Tibial nerve (tissue), 4 donors: ENCODE results near the gene GBX1. TPM values are rescaled to one million over a fixed set of nuclear protein-coding genes. Genes with fewer than 3 reads are reported as not detected.

ENCODE experiments used
- DNase-seq, 2 donors: peaks; one replicate each; pipeline ENCODE4 v3.0.0-alpha.2; 2019; ENCODE audit warnings: low spot score in 2 of 2
- H3K27ac ChIP-seq, 4 donors: fragments of 200-600 bp; sonication (generic) in 3 of 4; one replicate each; pipeline ENCODE4 v1.5.1; 2017 to 2019; ENCODE audit warnings: mild to moderate bottlenecking in 1 of 4
- H3K27me3 ChIP-seq, 2 donors: fragments of 200-600 bp; sonication (generic) in 1 of 2; one replicate each; pipeline versions ENCODE4 v1.5.1 to v1.6.0; 2017 to 2019
- H3K36me3 ChIP-seq, 3 donors: fragments of 200-600 bp; sonication (generic); one replicate each; pipeline ENCODE4 v1.5.1; 2018 to 2019
- H3K4me1 ChIP-seq, 4 donors: fragments of 200-600 bp; sonication (generic) in 3 of 4; one replicate each; pipeline ENCODE4 v1.5.1; 2017 to 2019
- H3K4me3 ChIP-seq, 4 donors: fragments of 200-600 bp; sonication (generic) in 3 of 4; one replicate each; pipeline ENCODE4 v1.5.1; 2017 to 2019; ENCODE audit warnings: mild to moderate bottlenecking in 1 of 4, moderate library complexity in 1 of 4
- H3K9me3 ChIP-seq, 4 donors: fragments of 200-600 bp; sonication (generic) in 3 of 4; one replicate each; pipeline ENCODE4 v1.5.1; 2017 to 2019
- EP300 ChIP-seq, 2 donors: sonication (generic); formaldehyde crosslinking; IDR thresholded peaks; one replicate each; pipeline ENCODE4 v1.6.1; 2017; ENCODE audit warnings: antibody characterized with exemption in 2 of 2, mild to moderate bottlenecking in 1 of 2
- POLR2A ChIP-seq, 2 donors: fragments of 450-650 bp; IDR thresholded peaks; one replicate each; pipeline ENCODE4 v1.6.1; 2017; ENCODE audit warnings: antibody characterized with exemption in 2 of 2, mild to moderate bottlenecking in 2 of 2, moderate library complexity in 2 of 2
- WGBS, 2 donors: methylation state at CpG; one replicate each; pipeline ENCODE4 v1.1.5; 2018; 5-methylcytosine and 5-hydroxymethylcytosine counted together
- total RNA-seq, 4 donors: library from RNA; depleted of rRNA; stranded (reverse); fragments of >200 nt; gene quantifications; one replicate each; pipeline ENCODE4 v1.1.0, GENCODE V29; 2016
- TF ChIP-seq, protein P1 (sequence below), 5 experiments: fragments of 200-600 bp in 3 of 5; fragments of 450-650 bp in 2 of 5; sonication (generic) in 3 of 5; IDR thresholded peaks; one replicate each; pipeline ENCODE4 v1.5.1; 2016 to 2019; ENCODE audit warnings: antibody characterized with exemption in 5 of 5, mild to moderate bottlenecking in 3 of 5, moderate library complexity in 2 of 5

GBX1 gene
- total RNA-seq, 4 donors from 2014 or later: not detected

DNA sequence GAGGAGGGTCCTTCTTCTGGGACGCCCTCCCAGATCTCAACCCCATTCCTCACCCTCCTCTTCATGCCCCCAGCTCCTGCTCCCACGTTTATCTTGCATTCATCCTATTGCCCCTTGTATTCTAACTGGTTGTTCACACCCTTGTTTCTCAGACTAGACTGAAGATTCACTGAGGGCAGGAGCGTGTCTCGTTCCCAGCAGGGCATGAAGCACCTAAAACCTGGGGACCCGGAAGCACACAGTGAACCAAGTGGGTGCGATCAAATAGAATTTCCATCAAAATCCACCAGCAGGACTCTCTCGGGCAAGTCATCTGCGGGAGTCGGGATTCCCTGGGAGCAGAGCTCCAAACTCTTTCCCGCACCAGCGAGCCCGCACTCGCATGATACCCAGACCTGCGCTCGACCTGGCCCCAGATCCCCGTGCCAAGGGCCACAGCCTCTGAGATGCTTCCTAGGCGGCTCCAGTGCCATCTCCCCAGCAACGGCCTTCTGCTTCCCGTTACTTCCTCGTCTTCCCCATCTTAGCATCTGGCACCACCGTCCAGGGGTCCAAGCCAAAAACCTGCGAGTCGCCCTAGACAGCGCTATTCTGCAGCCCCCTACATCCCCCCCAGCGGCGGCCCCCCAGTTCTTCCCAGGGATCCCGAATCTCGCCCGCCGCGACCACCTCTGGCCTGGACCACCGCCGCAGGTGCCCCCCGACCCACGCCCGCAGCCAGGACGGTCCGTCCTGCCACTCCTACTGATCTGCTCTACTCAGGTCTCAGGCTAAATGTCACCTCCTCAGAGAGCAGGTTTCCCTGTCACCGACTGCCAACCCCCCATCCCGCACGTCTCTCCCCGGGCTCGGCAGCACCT, 6.1 kb upstream of the GBX1 start:
- TF ChIP-seq POLR2A (IDR thresholded peaks at IDR 0.05) (no peak), EP300 (IDR thresholded peaks at IDR 0.05) (no peak)
- TF ChIP-seq, protein P1, sequence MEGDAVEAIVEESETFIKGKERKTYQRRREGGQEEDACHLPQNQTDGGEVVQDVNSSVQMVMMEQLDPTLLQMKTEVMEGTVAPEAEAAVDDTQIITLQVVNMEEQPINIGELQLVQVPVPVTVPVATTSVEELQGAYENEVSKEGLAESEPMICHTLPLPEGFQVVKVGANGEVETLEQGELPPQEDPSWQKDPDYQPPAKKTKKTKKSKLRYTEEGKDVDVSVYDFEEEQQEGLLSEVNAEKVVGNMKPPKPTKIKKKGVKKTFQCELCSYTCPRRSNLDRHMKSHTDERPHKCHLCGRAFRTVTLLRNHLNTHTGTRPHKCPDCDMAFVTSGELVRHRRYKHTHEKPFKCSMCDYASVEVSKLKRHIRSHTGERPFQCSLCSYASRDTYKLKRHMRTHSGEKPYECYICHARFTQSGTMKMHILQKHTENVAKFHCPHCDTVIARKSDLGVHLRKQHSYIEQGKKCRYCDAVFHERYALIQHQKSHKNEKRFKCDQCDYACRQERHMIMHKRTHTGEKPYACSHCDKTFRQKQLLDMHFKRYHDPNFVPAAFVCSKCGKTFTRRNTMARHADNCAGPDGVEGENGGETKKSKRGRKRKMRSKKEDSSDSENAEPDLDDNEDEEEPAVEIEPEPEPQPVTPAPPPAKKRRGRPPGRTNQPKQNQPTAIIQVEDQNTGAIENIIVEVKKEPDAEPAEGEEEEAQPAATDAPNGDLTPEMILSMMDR (IDR thresholded peaks at IDR 0.05): no peak
- H3K36me3 ChIP-seq: no peaks in the 10 kb centered on the region
- no peak overlapping the region for H3K4me3 ChIP-seq
- 87 to 89% methylated on average over 43 of the region's 43 CpGs for WGBS, 2 donors
- H3K27me3 ChIP-seq: peaks cover 0 to 80% of the 10 kb centered on the region in 2 donors
- no peaks in the 10 kb centered on the region for H3K9me3 ChIP-seq
- no peak for DNase-seq
- peaks cover 0 to 3% (median 0%) of the 10 kb centered on the region in 4 donors for H3K4me1 ChIP-seq
- H3K27ac ChIP-seq: no peak overlapping the region

DNA sequence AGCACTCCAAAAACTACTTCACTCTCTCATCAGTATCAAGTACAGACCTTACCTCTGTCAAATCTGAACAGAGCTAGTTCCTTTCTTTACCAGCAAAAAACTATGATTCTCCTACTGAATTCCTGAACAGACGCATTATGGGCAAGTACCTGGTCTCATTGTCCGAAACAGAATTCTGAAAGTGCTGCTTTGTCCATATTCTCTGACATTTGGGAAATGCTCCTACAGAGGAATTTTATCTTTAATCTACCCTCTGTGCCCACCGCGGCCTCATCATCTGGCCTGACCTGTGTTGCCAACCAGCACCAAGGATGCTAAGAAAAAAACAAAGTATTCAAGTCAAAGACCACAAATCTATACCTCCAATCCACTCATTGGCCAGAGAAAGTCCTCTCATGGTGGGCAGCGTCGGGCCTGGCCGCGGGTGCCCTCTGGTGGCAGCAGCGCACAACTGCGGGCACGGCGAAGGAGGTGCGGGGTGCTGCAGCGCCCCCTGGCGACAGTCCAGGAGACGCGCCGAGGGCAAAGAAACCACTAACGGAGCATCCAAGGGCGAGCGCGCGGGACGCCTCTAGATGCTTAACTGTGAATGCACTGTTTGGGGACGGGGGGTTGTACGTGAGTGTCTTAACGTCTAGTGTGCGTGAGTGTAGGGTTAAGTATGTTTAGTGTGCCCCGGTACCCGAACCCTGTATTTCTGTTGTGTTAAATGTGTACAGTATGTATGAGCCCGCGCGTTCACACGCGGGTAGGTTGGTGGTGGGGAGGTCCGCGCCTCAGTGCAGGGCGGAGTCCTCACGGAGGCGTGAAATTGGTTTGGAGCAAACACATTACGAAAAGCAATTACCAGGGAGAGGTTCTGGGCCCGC, 5.0 kb upstream of the GBX1 start:
- Histone ChIP-seq H3K4me3 (no peak overlapping the region), H3K27ac (no peak overlapping the region), H3K36me3 (no peaks in the 10 kb centered on the region), H3K4me1 (peaks cover 0 to 14% (median 3%) of the 10 kb centered on the region in 4 donors), H3K27me3 (peaks cover 0 to 79% of the 10 kb centered on the region in 2 donors), H3K9me3 (no peaks in the 10 kb centered on the region)
- DNase-seq: peak; percentile 60 to 74
- 24 to 26% methylated on average over 40 to 41 of the region's 42 CpGs for WGBS, 2 donors
- TF ChIP-seq POLR2A (IDR thresholded peaks at IDR 0.05) (no peak), EP300 (IDR thresholded peaks at IDR 0.05) (peak in 1 of 2 donors; percentile 29)
- TF ChIP-seq, protein P1 (IDR thresholded peaks at IDR 0.05): peak; percentile 99 to 100 (median 100)

DNA sequence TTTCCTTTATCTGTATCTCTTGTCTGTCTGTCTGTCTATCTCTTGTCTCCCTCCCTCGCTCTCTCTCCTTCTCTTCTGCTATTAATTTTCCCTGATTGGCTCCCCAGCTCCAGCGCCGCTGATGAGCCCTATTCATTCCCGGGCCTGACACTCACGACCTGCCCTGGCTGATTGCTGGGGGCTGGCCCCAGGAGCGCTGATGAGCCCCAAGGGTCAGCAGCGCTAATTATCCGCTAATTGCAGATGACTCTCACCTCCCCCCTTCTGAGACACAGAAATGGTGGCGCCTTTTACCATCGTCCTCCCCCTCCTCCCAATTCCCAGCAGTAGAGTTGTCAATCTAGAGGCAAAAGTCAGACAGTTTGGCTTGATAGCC, 1.3 kb upstream of the GBX1 start:
- TF ChIP-seq EP300 (IDR thresholded peaks at IDR 0.05) (no peak), POLR2A (IDR thresholded peaks at IDR 0.05) (no peak)
- TF ChIP-seq, protein P1 (IDR thresholded peaks at IDR 0.05): no peak
- H3K27me3 ChIP-seq: peaks cover 2 to 82% of the 10 kb centered on the region in 2 donors
- no peak overlapping the region for H3K27ac ChIP-seq
- 30 to 42% methylated on average over 10 of the region's 10 CpGs for WGBS, 2 donors
- no peak for DNase-seq
- no peaks in the 10 kb centered on the region for H3K36me3 ChIP-seq
- H3K4me3 ChIP-seq: no peak overlapping the region
- H3K4me1 ChIP-seq: peaks cover 0 to 24% (median 12%) of the 10 kb centered on the region in 4 donors
- H3K9me3 ChIP-seq: no peaks in the 10 kb centered on the region

DNA sequence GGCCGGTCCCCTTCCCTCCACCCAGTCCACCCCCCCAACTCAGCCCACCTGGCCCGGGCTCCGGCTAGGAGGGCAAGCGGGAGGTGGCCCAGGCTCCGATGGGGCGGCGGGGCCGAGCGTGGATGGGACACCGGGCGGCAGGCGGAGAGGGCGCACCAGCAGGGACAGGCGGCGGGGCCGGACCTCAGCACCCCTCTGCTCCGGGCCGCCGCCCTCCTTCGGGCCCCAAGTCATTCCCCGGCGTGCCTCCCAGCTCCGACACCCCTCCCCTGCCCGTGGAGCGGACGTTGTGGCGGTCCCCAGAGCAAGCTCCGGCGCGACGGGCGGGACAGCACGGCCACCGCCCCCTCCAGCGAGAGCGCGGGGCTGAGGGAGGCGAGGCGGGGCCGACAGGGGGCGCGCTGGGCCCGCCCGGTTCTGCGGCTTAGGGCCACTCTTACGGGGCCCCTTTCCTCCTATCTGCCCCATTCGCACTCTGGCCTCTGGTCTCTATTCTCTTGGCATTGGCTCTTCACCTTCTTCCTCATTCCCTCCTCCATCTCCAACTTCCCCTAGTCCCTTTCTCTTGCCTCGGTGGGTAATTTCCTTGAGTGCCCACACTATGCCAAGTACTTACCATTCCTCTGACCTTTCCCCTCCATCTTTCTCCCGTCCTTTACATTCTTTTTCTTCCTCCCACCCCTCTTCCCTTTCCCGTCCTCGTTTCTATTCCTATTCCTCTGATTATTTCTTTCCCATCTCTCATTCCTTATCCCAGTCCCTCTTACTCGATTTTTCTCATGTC, 701 bp upstream of the GBX1 start:
- TF ChIP-seq EP300 (IDR thresholded peaks at IDR 0.05) (no peak), POLR2A (IDR thresholded peaks at IDR 0.05) (no peak)
- TF ChIP-seq, protein P1 (IDR thresholded peaks at IDR 0.05): peak; percentile 35 to 67 (median 63)
- H3K27ac ChIP-seq: no peak overlapping the region
- peak overlapping the region; percentile 22 to 54 (median 32) for H3K4me3 ChIP-seq
- H3K9me3 ChIP-seq: no peaks in the 10 kb centered on the region
- H3K4me1 ChIP-seq: peaks cover 0 to 24% (median 12%) of the 10 kb centered on the region in 4 donors
- 2 to 3% methylated on average over 34 to 35 of the region's 52 CpGs for WGBS, 2 donors
- no peaks in the 10 kb centered on the region for H3K36me3 ChIP-seq
- H3K27me3 ChIP-seq: peaks cover 2 to 82% of the 10 kb centered on the region in 2 donors
- DNase-seq: no peak
